OCI-LY1 (cell line): Measurements from ENCODE around the gene SH3BP4.

Experiments used
- H2AFZ ChIP-seq: fragments of 200-600 bp; sonication (generic), shearing (Covaris generic); 2 replicates; pipeline ENCODE4 v1.6.0; 2014; ENCODE audit warnings: antibody characterized with exemption, mild to moderate bottlenecking, low read length
- H3F3A ChIP-seq: fragments of 200-600 bp; sonication (generic), shearing (Covaris generic); 2 replicates; pipeline ENCODE4 v1.6.0; 2014; ENCODE audit warnings: mild to moderate bottlenecking, antibody characterized with exemption, low read length, moderate library complexity; ENCODE audit not compliant: insufficient read depth
- H3K27ac ChIP-seq: fragments of 200-600 bp; sonication (generic); 2 replicates; pipeline ENCODE4 v1.5.1; 2014; ENCODE audit warnings: low read length, mixed run types, mild to moderate bottlenecking, low read depth; ENCODE audit not compliant: poor library complexity, severe bottlenecking
- H3K27me3 ChIP-seq: fragments of 200-600 bp; sonication (generic); 2 replicates; pipeline ENCODE4 v1.6.0; 2014; ENCODE audit warnings: antibody characterized with exemption, mild to moderate bottlenecking, low read length, moderate library complexity; ENCODE audit not compliant: insufficient read depth
- H3K36me3 ChIP-seq: fragments of 200-600 bp; sonication (generic); 2 replicates; pipeline ENCODE4 v1.6.1; 2014; ENCODE audit warnings: mild to moderate bottlenecking, antibody characterized with exemption, low read length, moderate library complexity, mixed read lengths; ENCODE audit not compliant: insufficient read depth
- H3K4me1 ChIP-seq: fragments of 200-600 bp; sonication (generic); 2 replicates; pipeline ENCODE4 v1.5.1; 2014; ENCODE audit warnings: mild to moderate bottlenecking, low read length, moderate library complexity; ENCODE audit not compliant: insufficient read depth, severe bottlenecking
- H3K4me2 ChIP-seq: fragments of 200-600 bp; sonication (generic), shearing (Covaris generic); 2 replicates; pipeline ENCODE4 v1.6.1; 2014; ENCODE audit warnings: low read length
- H3K4me3 ChIP-seq: fragments of 200-600 bp; sonication (generic); 2 replicates; pipeline ENCODE4 v1.5.1; 2014; ENCODE audit warnings: low read length, low read depth, mild to moderate bottlenecking, mixed read lengths; ENCODE audit not compliant: poor library complexity, severe bottlenecking
- H3K79me2 ChIP-seq: fragments of 200-600 bp; shearing (Covaris generic); 2 replicates; pipeline ENCODE4 v1.6.1; 2016; ENCODE audit warnings: mixed run types, low read length, mixed read lengths; ENCODE audit not compliant: insufficient read depth
- H3K9ac ChIP-seq: fragments of 200-600 bp; sonication (generic), shearing (Covaris generic); 2 replicates; pipeline ENCODE4 v1.6.1; 2014; ENCODE audit warnings: mild to moderate bottlenecking, low read length, mixed read lengths
- H3K9me2 ChIP-seq: fragments of 200-600 bp; sonication (generic), shearing (Covaris generic); 2 replicates; pipeline ENCODE4 v1.6.1; 2014; ENCODE audit warnings: low read depth, mild to moderate bottlenecking, low read length, mixed read lengths
- H3K9me3 ChIP-seq: fragments of 200-600 bp; shearing (Covaris generic); 2 replicates; pipeline ENCODE4 v1.6.1; 2014; ENCODE audit warnings: low read length, mixed read lengths
- H4K20me1 ChIP-seq: fragments of 200-600 bp; sonication (generic), shearing (Covaris generic); 2 replicates; pipeline ENCODE4 v1.6.0; 2016; ENCODE audit warnings: mild to moderate bottlenecking, low read length; ENCODE audit not compliant: insufficient read depth
- EZH2 ChIP-seq: fragments of 200-600 bp; sonication (generic), shearing (Covaris generic); IDR thresholded peaks from 2 replicates; pipeline ENCODE4 v1.8.0; 2017; ENCODE audit warnings: borderline replicate concordance, mixed run types, mild to moderate bottlenecking, antibody characterized with exemption, low read length, moderate library complexity, mixed read lengths
- TF ChIP-seq, protein P1 (sequence below): fragments of 200-600 bp; sonication (generic), shearing (Covaris generic); IDR thresholded peaks from 2 replicates; pipeline ENCODE4 v1.5.1; 2017; ENCODE audit warnings: mild to moderate bottlenecking, antibody characterized with exemption, low read length, moderate library complexity, mixed read lengths

Gene SH3BP4

GRCh38 chr2:235077046-235077445, 125.2 kb downstream of the SH3BP4 start:
- Histone ChIP-seq H3K9me2 (no peaks in the 10 kb centered on the region), H2AFZ (no peak overlapping the region), H3K4me2 (no peak overlapping the region)

DNA sequence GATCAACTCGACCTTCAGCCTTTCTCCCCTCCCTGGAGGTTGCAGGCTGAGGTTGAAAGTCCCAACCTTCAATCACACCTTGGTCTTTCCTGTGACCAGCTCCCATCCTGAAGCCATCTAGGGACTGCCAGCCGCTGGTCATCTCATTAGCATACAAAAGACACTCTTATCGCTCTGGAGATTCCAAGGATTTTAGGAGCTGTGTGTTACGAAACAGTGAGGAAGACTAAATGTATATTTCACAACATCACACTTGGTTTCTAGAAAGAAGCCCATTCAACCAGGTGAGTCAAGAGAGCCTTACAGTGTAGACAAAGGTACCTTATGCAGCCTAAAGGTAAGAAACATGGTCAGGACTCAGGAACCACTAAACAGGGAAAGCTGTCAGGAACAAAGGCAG, 126.4 kb downstream of the SH3BP4 start:
- Histone ChIP-seq H3K4me3 (no peak overlapping the region), H3K36me3 (no peaks in the 10 kb centered on the region), H4K20me1 (no peaks in the 10 kb centered on the region), H3K27me3 (no peaks in the 10 kb centered on the region), H3K4me1 (no peaks in the 10 kb centered on the region), H3K27ac (no peak overlapping the region), H3K9ac (no peak overlapping the region), H3K79me2 (no peaks in the 10 kb centered on the region), H2AFZ (no peak overlapping the region), H3K9me3 (no peaks in the 10 kb centered on the region), H3K9me2 (no peaks in the 10 kb centered on the region), H3F3A (no peaks in the 10 kb centered on the region), H3K4me2 (no peak overlapping the region)
- no peak for TF ChIP-seq EZH2
- TF ChIP-seq, protein P1, sequence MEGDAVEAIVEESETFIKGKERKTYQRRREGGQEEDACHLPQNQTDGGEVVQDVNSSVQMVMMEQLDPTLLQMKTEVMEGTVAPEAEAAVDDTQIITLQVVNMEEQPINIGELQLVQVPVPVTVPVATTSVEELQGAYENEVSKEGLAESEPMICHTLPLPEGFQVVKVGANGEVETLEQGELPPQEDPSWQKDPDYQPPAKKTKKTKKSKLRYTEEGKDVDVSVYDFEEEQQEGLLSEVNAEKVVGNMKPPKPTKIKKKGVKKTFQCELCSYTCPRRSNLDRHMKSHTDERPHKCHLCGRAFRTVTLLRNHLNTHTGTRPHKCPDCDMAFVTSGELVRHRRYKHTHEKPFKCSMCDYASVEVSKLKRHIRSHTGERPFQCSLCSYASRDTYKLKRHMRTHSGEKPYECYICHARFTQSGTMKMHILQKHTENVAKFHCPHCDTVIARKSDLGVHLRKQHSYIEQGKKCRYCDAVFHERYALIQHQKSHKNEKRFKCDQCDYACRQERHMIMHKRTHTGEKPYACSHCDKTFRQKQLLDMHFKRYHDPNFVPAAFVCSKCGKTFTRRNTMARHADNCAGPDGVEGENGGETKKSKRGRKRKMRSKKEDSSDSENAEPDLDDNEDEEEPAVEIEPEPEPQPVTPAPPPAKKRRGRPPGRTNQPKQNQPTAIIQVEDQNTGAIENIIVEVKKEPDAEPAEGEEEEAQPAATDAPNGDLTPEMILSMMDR = no peak

More at GRCh38 chr2:235077046-235077445, 125.2 kb downstream of the SH3BP4 start:
- H3F3A ChIP-seq = no peaks in the 10 kb centered on the region
- H3K36me3 ChIP-seq = no peaks in the 10 kb centered on the region
- H3K4me3 ChIP-seq = no peak overlapping the region
- H3K4me1 ChIP-seq = no peaks in the 10 kb centered on the region
- no peaks in the 10 kb centered on the region for H3K9me3 ChIP-seq
- no peak overlapping the region for H3K27ac ChIP-seq
- H3K9ac ChIP-seq = no peak overlapping the region
- no peaks in the 10 kb centered on the region for H4K20me1 ChIP-seq
- TF ChIP-seq, protein P1 = no peak
- TF ChIP-seq EZH2 = no peak
- no peaks in the 10 kb centered on the region for H3K27me3 ChIP-seq
- H3K79me2 ChIP-seq = no peaks in the 10 kb centered on the region

GRCh38 chr2:235078914-235079472, 127.2 kb downstream of the SH3BP4 start:
- Histone ChIP-seq H3K4me3 (no peak overlapping the region), H3K9ac (no peak overlapping the region), H3K4me2 (no peak overlapping the region), H3K27me3 (no peaks in the 10 kb centered on the region), H2AFZ (no peak overlapping the region), H3K9me2 (no peaks in the 10 kb centered on the region), H3F3A (no peaks in the 10 kb centered on the region), H3K9me3 (no peaks in the 10 kb centered on the region), H4K20me1 (no peaks in the 10 kb centered on the region), H3K79me2 (no peaks in the 10 kb centered on the region), H3K4me1 (no peaks in the 10 kb centered on the region), H3K36me3 (no peaks in the 10 kb centered on the region), H3K27ac (no peak overlapping the region)
- no peak for TF ChIP-seq EZH2
- TF ChIP-seq, protein P1 = no peak
